Measurements from ENCODE around the gene HCRT.

The HCRT gene

GRCh38 chr17:42199416-42200011 lies 14.3 kb upstream of the HCRT start:
- peak overlapping the region; percentile 2; the same call in 1 of the 2 replicates for H3K27ac ChIP-seq
- no peak for TF ChIP-seq Cebpa-rat (IDR thresholded peaks at IDR 0.05)

DNA sequence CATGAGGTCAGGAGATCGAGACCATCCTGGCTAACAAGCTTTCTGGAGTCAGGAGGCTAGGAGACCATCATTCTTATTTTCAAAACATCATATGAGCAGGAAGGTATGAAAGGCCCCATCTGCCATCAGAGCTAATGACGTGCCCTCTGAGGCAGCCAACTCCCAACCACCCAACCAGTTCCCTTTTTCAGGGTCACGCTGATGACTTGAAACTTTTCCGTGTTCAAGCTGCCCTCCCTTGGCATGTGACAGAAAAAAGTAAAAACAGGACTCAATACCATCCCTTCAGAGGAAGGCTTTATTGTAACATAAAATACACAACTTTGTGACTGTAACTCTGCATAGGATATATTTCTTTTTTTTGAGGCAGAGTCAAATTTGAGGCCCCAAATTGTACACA lies 13.6 kb upstream of the HCRT start:
- Histone ChIP-seq H3K4me3 (no peak overlapping the region), H3K27ac (no peak overlapping the region), H3K27me3 (no peaks in the 10 kb centered on the region), H3K9ac (no peak overlapping the region), H3K4me1 (peaks cover 20% of the 10 kb centered on the region), H3K4me2 (peak overlapping the region; percentile 15; the same call in 1 of the 2 replicates), H3K36me3 (peaks cover 45% of the 10 kb centered on the region), H3K9me3 (no peaks in the 10 kb centered on the region), H4K20me1 (no peaks in the 10 kb centered on the region)
- TF ChIP-seq Cebpa-rat (IDR thresholded peaks at IDR 0.05): no peak

More at GRCh38 chr17:42199416-42200011, 14.3 kb upstream of the HCRT start:
- no peaks in the 10 kb centered on the region for H3K9me3 ChIP-seq
- H3K4me3 ChIP-seq: no peak overlapping the region
- peaks cover 17% of the 10 kb centered on the region for H3K4me1 ChIP-seq
- H3K4me2 ChIP-seq: no peak overlapping the region
- H4K20me1 ChIP-seq: no peaks in the 10 kb centered on the region
- no peak overlapping the region for H3K9ac ChIP-seq
- H3K27me3 ChIP-seq: no peaks in the 10 kb centered on the region
- H3K36me3 ChIP-seq: peaks cover 51% of the 10 kb centered on the region

- Histone ChIP-seq H3K9ac (no peak overlapping the region), H3K4me1 (peaks cover 32% of the 10 kb centered on the region), H3K4me2 (no peak overlapping the region), H3K9me3 (no peaks in the 10 kb centered on the region), H3K27me3 (no peaks in the 10 kb centered on the region), H3K27ac (no peak overlapping the region), H3K4me3 (no peak overlapping the region), H3K36me3 (peaks cover 32% of the 10 kb centered on the region), H4K20me1 (no peaks in the 10 kb centered on the region)
- TF ChIP-seq Cebpa-rat (IDR thresholded peaks at IDR 0.05): no peak
Measured at GRCh38 chr17:42197564-42198156, 12.4 kb upstream of the HCRT start.

DNA sequence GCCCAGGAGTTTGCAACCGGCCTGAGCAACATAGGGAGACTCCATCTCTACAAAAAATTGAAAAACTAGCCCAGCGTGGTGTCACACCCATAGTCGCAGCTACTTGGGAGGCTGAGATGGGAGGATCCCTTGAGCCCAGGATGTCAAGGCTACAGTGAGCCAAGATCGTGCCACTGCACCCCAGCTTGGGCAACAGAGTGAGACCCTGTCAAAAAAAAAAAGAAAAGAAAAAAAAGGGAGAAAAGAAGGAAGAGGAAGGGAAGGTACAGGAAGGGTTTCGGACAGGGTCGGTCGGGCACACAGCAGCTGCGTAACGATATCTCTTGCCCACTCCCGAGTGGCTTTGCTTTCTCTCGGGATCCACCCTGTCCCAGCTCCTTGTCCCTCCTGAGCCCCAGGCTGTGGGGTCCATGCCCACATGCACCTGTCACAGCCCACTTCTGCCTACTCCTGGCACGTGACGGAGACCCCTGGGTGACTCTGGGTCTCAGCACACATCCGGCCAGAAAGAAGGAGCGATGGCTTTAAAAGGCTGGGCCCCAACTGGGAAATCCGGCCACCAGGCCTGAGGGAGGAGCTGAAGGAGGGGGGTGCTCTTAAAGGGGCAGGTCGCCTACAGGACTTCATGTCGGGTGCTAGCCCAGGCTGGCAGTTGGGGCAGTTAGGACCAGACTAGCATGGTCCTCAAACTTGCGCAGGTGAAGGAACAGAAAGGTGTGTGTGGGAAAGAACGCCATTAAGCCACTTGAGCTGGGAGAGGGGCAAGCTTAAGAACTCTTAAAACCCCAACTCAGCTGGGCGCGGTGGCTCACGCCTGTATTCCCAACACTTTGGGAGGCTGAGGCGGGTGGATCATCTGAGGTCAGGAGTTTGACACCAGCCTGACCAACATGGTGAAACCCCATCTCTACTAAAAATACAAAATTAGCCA lies 9.0 kb upstream of the HCRT start, which contains the start of gene GHDC:
TSS of gene GHDC (minus strand) at position 526 of the 931 bp plus-strand sequence. CDS start 913 bp downstream, outside the sequence.
- Histone ChIP-seq H3K27ac (peak within 1 kb of the TSS; percentile 88), H3K4me1 (peaks cover 59% of the 10 kb centered on the region), H3K4me2 (peak within 1 kb of the TSS; percentile 94), H3K27me3 (no peaks in the 10 kb centered on the region), H3K4me3 (peak within 1 kb of the TSS; percentile 78), H4K20me1 (no peaks in the 10 kb centered on the region), H3K9ac (peak within 1 kb of the TSS; percentile 84), H3K36me3 (peaks cover 16% of the 10 kb centered on the region; the same call in 1 of the 2 replicates), H3K9me3 (no peaks in the 10 kb centered on the region)
- TF ChIP-seq Cebpa-rat (IDR thresholded peaks at IDR 0.05): no peak

- Histone ChIP-seq H3K9me3 (no peaks in the 10 kb centered on the region), H3K27me3 (no peaks in the 10 kb centered on the region), H3K4me3 (peak overlapping the region; percentile 78), H3K36me3 (peaks cover 16% of the 10 kb centered on the region; the same call in 1 of the 2 replicates), H3K27ac (peak overlapping the region; percentile 88), H3K4me1 (peaks cover 56% of the 10 kb centered on the region), H4K20me1 (no peaks in the 10 kb centered on the region), H3K4me2 (peak overlapping the region; percentile 94), H3K9ac (peak overlapping the region; percentile 84)
- no peak for TF ChIP-seq Cebpa-rat (IDR thresholded peaks at IDR 0.05)
Measured at GRCh38 chr17:42193216-42193968, 8.1 kb upstream of the HCRT start.

DNA sequence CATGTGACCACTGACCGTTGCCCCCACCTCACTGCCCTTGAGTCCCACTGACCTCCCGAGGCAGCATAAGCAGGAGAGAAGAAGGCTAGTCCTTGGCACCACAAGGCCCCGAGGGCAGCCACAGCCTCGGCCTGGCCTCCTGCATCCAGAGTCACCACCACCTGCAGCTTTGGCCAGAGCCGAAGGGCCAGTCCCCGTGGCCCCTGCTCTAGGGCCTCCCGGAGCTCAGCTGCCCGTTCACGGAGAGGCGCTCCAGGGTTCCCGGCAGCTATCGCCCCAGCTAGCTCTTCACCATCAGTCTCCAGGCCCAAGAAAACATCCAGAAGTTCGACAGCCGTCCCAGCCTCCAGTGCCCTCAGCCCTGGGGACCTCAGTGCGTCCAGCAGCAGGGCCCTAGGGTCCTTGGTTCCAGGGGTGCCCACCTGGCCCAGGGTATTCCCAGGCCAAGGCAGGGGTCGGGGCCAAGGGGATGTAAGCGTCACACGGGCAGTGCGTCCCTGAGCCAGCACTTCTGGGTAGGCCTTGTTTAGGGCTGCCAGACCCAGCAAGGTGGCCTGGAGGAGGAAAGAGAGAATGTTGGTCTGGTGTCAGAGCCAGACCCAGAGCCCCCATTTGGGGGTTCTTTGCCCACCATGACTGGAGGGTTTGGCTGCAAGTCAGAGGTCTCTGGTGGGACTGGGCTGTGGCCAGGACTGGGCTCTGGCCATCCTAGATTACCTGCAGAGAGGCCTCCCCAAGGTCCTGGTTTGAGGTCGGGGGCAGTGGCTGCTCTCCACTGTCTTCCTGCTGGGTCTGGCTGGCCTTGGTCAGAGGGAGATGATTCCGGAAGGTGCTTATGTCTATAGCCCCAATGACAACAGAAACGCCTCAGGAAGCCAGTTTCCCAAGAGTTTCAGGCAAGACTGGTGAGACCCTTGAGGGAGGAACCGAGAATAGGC lies 7.2 kb upstream of the HCRT start:
- Histone ChIP-seq H3K9me3 (no peaks in the 10 kb centered on the region), H3K27me3 (no peaks in the 10 kb centered on the region), H3K4me3 (peak overlapping the region; percentile 78; the same call in 1 of the 2 replicates), H3K4me1 (peaks cover 56% of the 10 kb centered on the region), H4K20me1 (no peaks in the 10 kb centered on the region), H3K27ac (peak overlapping the region; percentile 88; the same call in 1 of the 2 replicates), H3K9ac (peak overlapping the region; percentile 84; the same call in 1 of the 2 replicates), H3K4me2 (peak overlapping the region; percentile 94), H3K36me3 (peaks cover 16% of the 10 kb centered on the region; the same call in 1 of the 2 replicates)
- no peak for TF ChIP-seq Cebpa-rat (IDR thresholded peaks at IDR 0.05)

- H3K27me3 ChIP-seq: no peaks in the 10 kb centered on the region
- no peak overlapping the region for H3K27ac ChIP-seq
- no peak for TF ChIP-seq Cebpa-rat (IDR thresholded peaks at IDR 0.05)
- no peak overlapping the region for H3K4me3 ChIP-seq
- no peak overlapping the region for H3K4me2 ChIP-seq
- H3K9me3 ChIP-seq: no peaks in the 10 kb centered on the region
- H3K4me1 ChIP-seq: peaks cover 56% of the 10 kb centered on the region
- H3K36me3 ChIP-seq: peaks cover 16% of the 10 kb centered on the region; the same call in 1 of the 2 replicates
- H3K9ac ChIP-seq: no peak overlapping the region
- no peaks in the 10 kb centered on the region for H4K20me1 ChIP-seq
Measured at GRCh38 chr17:42191275-42191608, 6.0 kb upstream of the HCRT start.

DNA sequence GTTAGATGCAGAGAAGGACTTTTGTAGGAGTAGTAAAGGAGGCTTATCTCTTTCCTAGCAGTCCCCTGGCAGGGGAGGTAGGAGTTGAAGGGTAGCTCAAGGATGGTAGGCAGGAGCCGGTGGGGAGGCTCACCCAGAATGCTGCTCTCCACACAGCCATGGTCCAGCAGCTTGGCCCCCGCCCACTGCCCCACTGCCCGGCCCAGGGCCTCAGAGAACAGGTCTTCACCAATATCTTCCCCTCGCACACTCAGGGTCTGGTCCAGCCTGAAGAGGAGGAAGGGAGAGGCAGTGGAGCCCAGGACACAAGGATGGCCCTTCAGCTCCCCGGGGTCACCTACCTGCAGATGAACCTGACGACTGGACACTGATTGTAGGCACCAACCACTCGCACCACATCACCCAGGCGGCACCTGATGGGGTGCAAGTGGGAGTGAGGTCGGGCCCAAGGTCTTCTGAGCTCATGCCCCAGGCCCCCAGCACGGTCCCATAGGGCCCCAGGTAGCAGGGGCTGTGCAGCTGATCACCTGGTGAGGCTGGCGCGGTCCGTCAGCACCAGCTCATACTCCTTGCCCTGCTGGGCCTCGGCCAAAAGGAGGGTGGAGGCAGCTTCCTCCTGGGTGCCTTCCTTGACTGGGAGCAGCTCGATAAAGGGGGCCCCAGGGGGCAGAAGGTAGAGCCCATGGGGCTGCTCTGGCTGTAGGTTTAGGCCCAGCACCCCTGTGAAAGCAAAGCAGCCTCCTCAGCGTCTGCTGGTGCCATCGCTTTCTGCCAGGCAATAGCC lies 5.4 kb upstream of the HCRT start:
- H3K9me3 ChIP-seq: no peaks in the 10 kb centered on the region
- H3K27ac ChIP-seq: no peak overlapping the region
- no peak overlapping the region for H3K4me3 ChIP-seq
- no peak for TF ChIP-seq Cebpa-rat (IDR thresholded peaks at IDR 0.05)
- H3K9ac ChIP-seq: 0 out of 2 replicates have a peak overlapping the region, but pooled peaks have one; percentile 50
- peaks cover 16% of the 10 kb centered on the region; the same call in 1 of the 2 replicates for H3K36me3 ChIP-seq
- no peaks in the 10 kb centered on the region for H3K27me3 ChIP-seq
- peaks cover 56% of the 10 kb centered on the region for H3K4me1 ChIP-seq
- no peaks in the 10 kb centered on the region for H4K20me1 ChIP-seq
- H3K4me2 ChIP-seq: 0 out of 2 replicates have a peak overlapping the region, but pooled peaks have one; percentile 45

Measured in BLaER1 (cell line).